GM19372 (cell line): ENCODE measurements around the gene FNIP2.

ENCODE experiments used
- ATAC-seq: cut with Tn5 transposase; IDR thresholded peaks from one replicate; pipeline ENCODE4 v1.9.1; 2021; ENCODE audit warnings: mild to moderate bottlenecking, low read depth, moderate library complexity; ENCODE audit not compliant: unreplicated experiment

FNIP2 gene

GRCh38 chr4:158835226-158836001 is 66.6 kb downstream of the FNIP2 start:
- ATAC-seq = no peak

- ATAC-seq = peak; percentile 57
Observed at GRCh38 chr4:158836002-158836369, 67.2 kb downstream of the FNIP2 start.

- no peak for ATAC-seq
Observed at GRCh38 chr4:158836828-158837449, 68.1 kb downstream of the FNIP2 start.

- ATAC-seq = no peak
Observed at GRCh38 chr4:158837527-158838141, 68.8 kb downstream of the FNIP2 start.

GRCh38 chr4:158840131-158840530 is 71.3 kb downstream of the FNIP2 start:
- ATAC-seq = no peak

GRCh38 chr4:158841540-158841939 is 72.7 kb downstream of the FNIP2 start:
- ATAC-seq = no peak

- ATAC-seq = no peak
Observed at GRCh38 chr4:158845311-158846041, 76.7 kb downstream of the FNIP2 start.

GRCh38 chr4:158847535-158847934 is 78.7 kb downstream of the FNIP2 start:
- no peak for ATAC-seq

- no peak for ATAC-seq
Observed at GRCh38 chr4:158849681-158850080, 80.9 kb downstream of the FNIP2 start.

GRCh38 chr4:158850371-158850770 is 81.5 kb downstream of the FNIP2 start:
- no peak for ATAC-seq

- ATAC-seq = no peak
Observed at GRCh38 chr4:158850800-158851644, 82.2 kb downstream of the FNIP2 start.

GRCh38 chr4:158854236-158854635 is 85.4 kb downstream of the FNIP2 start:
- ATAC-seq = no peak

- peak; percentile 51 for ATAC-seq
Observed at GRCh38 chr4:158856852-158857251, 88.0 kb downstream of the FNIP2 start.

GRCh38 chr4:158857951-158858350 is 89.1 kb downstream of the FNIP2 start:
- no peak for ATAC-seq

GRCh38 chr4:158858410-158859199 is 89.8 kb downstream of the FNIP2 start:
- no peak for ATAC-seq

GRCh38 chr4:158859661-158860060 is 90.8 kb downstream of the FNIP2 start:
- no peak for ATAC-seq

GRCh38 chr4:158860856-158861255 is 92.0 kb downstream of the FNIP2 start:
- peak; percentile 71 for ATAC-seq

- ATAC-seq = peak; percentile 45
Observed at GRCh38 chr4:158861281-158861680, 92.5 kb downstream of the FNIP2 start.

- no peak for ATAC-seq
Observed at GRCh38 chr4:158861766-158862165, 92.9 kb downstream of the FNIP2 start.
